HUES48 (cell line): ENCODE measurements around the gene CLEC16A.

Experiments
- H3K27ac ChIP-seq: one replicate; pipeline ENCODE4 v1.7.0; 2013; ENCODE audit warnings: low read depth, low read length, inconsistent platforms
- H3K27me3 ChIP-seq: 2 replicates; pipeline ENCODE4 v1.6.1; 2013; ENCODE audit warnings: mild to moderate bottlenecking, low read length; ENCODE audit not compliant: control insufficient read depth, insufficient read depth
- H3K36me3 ChIP-seq: 2 replicates; pipeline ENCODE4 v1.6.1; 2013; ENCODE audit warnings: low read length; ENCODE audit not compliant: control insufficient read depth, insufficient read depth
- H3K4me1 ChIP-seq: 2 replicates; pipeline ENCODE4 v1.6.1; 2013; ENCODE audit warnings: mild to moderate bottlenecking, low read length; ENCODE audit not compliant: control insufficient read depth, insufficient read depth
- H3K4me3 ChIP-seq: 2 replicates; pipeline ENCODE4 v1.5.1; 2013; ENCODE audit warnings: mild to moderate bottlenecking, low read depth, low read length
- H3K9ac ChIP-seq: 2 replicates; pipeline ENCODE4 v1.6.1; 2013; ENCODE audit warnings: mild to moderate bottlenecking, low read depth, low read length, moderate library complexity
- H3K9me3 ChIP-seq: 2 replicates; pipeline ENCODE4 v1.6.1; 2013; ENCODE audit warnings: low read length; ENCODE audit not compliant: control insufficient read depth, insufficient read depth

Gene CLEC16A

DNA sequence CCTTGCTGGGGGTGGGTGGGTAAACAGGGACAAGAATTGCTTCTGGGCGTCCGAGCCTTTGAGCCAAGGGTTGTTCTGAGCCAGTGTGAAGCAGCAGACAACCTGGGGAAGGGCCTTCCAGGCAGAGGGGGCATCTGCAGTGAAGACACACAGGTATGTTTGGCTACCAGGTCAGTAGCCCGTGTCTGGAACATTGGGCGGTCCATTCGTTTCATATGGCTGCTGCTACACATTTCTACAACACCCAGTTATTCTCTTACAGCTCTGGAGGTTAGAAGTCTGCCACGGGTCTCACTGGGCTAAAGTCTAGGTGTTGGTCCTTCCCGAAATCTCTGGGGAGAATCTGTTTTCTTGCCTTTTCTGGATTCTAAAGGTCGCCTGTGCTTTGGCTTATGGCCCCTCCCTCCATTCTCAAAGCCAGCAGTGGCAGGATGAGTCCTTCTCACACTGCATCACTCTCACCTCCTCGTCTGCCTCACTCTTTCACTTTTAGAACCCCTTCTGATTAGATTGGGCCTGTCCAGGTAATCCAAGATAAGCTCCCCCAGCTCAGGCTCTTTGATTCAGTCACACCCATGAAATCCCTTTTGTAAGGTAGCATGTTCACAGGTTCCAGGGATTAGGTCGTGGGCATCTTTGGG lies 136.1 kb downstream of the CLEC16A start:
- H3K27ac ChIP-seq = no peak overlapping the region
- H3K9me3 ChIP-seq = no peaks in the 10 kb centered on the region
- H3K36me3 ChIP-seq = no peaks in the 10 kb centered on the region
- H3K27me3 ChIP-seq = no peaks in the 10 kb centered on the region
- no peak overlapping the region for H3K9ac ChIP-seq
- no peaks in the 10 kb centered on the region for H3K4me1 ChIP-seq
- H3K4me3 ChIP-seq = no peak overlapping the region

DNA sequence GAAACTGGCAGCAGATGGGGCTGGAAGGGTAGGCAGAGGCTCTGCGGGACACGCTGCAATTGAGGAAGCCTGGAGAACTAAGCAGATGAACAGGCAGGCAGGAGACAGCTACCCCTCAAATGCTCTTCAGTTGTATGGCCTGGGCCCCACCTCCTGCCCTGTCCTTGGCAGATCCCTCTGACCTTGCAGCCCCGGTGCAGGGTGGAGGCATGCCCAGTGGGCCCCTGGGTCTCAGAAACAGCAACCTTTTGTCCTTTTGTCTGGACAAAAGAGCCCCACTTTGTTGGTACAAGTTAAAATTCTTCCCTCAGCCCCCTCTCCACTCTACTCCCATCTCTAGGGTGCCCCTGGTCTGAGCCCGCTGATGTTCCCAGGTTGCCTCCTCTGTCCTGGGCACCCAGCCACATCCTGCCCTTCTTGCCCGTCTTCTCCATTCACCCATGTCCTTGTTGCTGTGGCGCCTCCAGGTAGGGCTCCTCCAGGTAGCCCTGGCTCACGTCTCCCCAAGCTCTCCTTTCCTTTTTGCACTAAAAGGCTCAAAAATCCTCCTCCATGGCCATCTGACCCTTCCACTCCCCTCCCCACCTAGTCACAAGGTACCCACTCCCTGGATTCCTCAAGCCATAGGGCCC lies 136.8 kb downstream of the CLEC16A start:
- H3K4me1 ChIP-seq = no peaks in the 10 kb centered on the region
- H3K27ac ChIP-seq = no peak overlapping the region

DNA sequence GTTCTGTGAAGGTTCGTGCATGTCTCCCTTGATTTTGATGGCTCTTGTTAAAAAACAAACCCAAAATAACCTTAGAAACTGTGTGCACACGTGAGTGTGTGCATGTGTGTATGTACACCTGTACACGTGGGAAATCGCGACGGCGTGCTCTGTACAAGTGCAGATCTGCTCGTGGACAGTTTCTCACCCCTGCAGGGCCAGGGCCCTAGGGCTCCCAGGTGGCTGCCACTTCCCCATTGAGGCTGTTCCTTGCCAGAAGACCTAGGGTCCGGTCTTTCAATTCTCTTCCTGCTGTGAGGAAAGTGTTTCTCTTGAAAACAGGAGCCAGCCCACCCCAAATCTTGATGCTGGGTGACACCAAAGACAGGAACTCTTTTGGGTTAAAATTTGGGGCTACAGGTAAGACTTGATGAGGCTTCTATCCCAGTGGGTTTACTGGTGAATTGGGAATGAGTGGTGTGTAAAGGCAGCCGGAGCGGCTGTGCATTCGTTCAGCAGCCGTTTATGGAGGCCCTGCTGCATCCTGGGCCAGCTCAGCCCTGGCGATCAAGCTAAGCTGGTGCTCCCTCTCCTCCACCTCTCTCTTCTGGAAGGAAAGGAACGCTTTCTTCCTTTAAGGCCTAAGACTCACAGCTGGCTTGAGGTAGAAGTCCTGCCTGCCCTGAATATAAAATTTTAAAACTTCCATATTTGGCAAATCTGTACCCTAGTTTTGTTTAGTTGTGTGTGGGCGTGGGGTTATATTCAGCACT lies 137.9 kb downstream of the CLEC16A start:
- no peak overlapping the region for H3K9ac ChIP-seq
- no peak overlapping the region for H3K4me3 ChIP-seq
- H3K27me3 ChIP-seq = no peaks in the 10 kb centered on the region
- no peaks in the 10 kb centered on the region for H3K4me1 ChIP-seq
- no peak overlapping the region for H3K27ac ChIP-seq
- no peaks in the 10 kb centered on the region for H3K36me3 ChIP-seq
- no peaks in the 10 kb centered on the region for H3K9me3 ChIP-seq

More for the DNA sequence above, 136.8 kb downstream of the CLEC16A start:
- H3K9ac ChIP-seq = no peak overlapping the region
- no peaks in the 10 kb centered on the region for H3K36me3 ChIP-seq
- H3K27me3 ChIP-seq = no peaks in the 10 kb centered on the region
- H3K9me3 ChIP-seq = no peaks in the 10 kb centered on the region
- no peak overlapping the region for H3K4me3 ChIP-seq

DNA sequence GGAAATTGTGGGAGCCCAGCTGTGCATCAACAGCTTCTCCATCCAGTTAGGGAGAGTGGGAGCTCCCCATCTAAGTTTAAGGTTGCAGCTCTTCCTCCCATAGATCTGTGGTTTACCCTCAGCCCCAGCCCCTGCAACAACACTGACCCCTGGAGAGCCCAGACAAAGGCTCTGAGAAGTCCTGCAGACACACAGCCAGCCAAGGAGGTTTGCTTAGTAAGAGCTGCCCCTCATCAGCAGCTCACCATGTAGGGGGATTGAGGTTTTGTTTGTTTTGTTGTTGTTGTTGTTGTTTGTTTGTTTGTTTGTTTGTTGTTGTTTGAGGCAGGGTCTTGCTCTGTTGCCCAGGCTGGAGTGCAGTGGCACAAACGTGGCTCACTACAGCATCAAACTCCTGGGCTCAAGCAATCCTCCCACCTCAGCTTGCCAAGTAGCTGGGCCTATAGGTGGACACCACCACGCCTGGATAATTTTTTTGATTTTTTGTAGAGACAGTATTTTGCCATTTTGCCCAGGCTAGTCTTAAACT lies 138.6 kb downstream of the CLEC16A start:
- Histone ChIP-seq H3K27me3 (no peaks in the 10 kb centered on the region), H3K4me1 (no peaks in the 10 kb centered on the region), H3K9me3 (no peaks in the 10 kb centered on the region), H3K4me3 (no peak overlapping the region), H3K9ac (no peak overlapping the region), H3K36me3 (no peaks in the 10 kb centered on the region), H3K27ac (no peak overlapping the region)

DNA sequence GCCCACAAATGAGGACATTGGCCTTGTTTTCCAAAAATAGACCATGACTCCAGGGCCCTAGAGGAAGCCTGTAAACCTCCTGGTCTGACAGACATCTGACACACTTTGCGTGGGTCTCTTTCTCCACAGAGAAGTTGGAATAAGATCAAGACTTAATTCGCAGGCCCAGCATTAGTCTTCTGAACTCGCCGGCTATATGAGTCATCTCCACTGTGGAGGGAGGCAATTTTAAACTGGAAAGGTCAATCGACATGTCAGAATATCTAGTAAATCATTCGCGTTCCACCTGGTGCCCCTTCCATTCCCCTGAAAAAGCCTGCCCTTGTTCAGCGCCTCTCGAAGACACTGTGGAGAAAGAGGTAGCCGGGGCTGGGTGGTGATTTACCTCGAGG lies 140.1 kb downstream of the CLEC16A start:
- no peak overlapping the region for H3K27ac ChIP-seq
- no peaks in the 10 kb centered on the region for H3K27me3 ChIP-seq
- H3K36me3 ChIP-seq = no peaks in the 10 kb centered on the region
- no peaks in the 10 kb centered on the region for H3K9me3 ChIP-seq
- no peaks in the 10 kb centered on the region for H3K4me1 ChIP-seq
- H3K9ac ChIP-seq = no peak overlapping the region
- H3K4me3 ChIP-seq = no peak overlapping the region

DNA sequence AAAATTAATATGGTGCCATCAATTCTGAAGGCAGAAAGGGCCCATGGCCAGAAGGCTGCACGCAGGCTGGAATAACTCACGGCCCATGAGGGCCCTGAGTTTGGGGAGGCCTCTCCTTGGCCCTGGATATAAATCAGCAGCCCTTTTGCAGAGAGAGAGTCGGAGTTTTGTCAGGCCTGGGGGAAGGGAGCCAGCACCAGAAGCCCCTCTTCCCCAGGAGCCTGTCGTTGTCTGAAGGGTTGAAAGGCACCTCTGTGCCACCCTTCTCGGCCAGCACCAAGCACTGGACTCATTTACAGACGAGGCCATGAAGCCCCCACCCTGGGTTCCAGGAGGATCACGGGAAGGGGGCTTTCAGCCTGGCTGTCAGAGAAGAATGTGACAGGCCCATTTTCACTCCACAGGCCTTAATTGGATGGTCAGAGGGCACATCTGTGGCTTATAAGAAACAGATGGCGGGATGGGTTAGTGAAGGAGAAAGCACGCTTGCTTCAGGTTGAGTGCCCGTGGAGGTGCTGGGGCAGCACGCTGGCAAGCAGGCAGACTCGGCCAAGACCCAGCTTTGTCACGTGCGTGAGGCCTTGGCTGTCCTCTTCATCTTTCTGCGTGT lies 140.6 kb downstream of the CLEC16A start:
- no peaks in the 10 kb centered on the region for H3K9me3 ChIP-seq
- no peak overlapping the region for H3K4me3 ChIP-seq
- no peaks in the 10 kb centered on the region for H3K4me1 ChIP-seq
- H3K27me3 ChIP-seq = no peaks in the 10 kb centered on the region
- H3K36me3 ChIP-seq = no peaks in the 10 kb centered on the region
- no peak overlapping the region for H3K9ac ChIP-seq
- H3K27ac ChIP-seq = no peak overlapping the region

DNA sequence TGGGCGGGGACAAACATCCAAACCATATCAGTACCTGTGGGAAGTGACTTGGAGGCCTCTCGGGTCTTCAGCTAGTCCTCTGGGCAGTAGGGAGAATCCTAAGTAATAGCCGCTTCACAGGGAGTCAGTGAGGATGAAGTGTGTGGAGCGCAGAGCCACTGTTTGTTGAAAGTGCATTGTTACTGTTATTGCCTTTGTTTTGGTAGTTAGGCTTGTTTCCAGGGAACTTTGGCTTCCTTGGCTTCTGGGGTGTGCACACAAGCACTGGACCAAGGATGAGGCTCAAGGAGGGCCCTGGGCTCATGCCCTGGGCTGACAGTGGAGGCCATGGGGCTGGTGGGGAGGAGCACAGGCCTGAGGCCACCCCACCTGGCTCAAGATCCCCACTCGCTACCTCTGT lies 141.6 kb downstream of the CLEC16A start:
- Histone ChIP-seq H3K36me3 (no peaks in the 10 kb centered on the region), H3K4me1 (no peaks in the 10 kb centered on the region), H3K4me3 (no peak overlapping the region), H3K9me3 (no peaks in the 10 kb centered on the region), H3K9ac (no peak overlapping the region), H3K27me3 (no peaks in the 10 kb centered on the region), H3K27ac (no peak overlapping the region)

DNA sequence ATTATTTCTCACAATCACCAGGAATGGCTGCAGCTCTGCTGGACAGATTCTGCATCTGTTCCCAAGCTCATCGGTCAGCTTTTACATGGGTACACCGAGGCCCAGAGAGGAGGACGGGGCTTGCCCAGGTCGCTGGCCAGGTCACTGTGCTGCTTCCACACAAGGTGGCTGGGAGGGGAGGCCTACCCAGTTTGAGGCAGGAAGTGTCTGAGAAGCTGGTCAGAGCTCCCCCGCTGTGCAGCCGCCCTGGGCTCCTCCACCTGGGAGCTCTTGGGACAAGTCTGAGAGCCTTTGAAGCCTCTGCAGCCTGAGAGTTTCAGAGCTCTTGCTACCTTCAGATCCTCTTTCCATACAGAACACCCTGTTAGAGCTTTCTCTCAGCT lies 143.3 kb downstream of the CLEC16A start:
- no peak overlapping the region for H3K4me3 ChIP-seq
- no peaks in the 10 kb centered on the region for H3K36me3 ChIP-seq
- H3K27ac ChIP-seq = peak overlapping the region; percentile 38
- no peaks in the 10 kb centered on the region for H3K4me1 ChIP-seq
- no peaks in the 10 kb centered on the region for H3K27me3 ChIP-seq
- H3K9ac ChIP-seq = no peak overlapping the region
- no peaks in the 10 kb centered on the region for H3K9me3 ChIP-seq

DNA sequence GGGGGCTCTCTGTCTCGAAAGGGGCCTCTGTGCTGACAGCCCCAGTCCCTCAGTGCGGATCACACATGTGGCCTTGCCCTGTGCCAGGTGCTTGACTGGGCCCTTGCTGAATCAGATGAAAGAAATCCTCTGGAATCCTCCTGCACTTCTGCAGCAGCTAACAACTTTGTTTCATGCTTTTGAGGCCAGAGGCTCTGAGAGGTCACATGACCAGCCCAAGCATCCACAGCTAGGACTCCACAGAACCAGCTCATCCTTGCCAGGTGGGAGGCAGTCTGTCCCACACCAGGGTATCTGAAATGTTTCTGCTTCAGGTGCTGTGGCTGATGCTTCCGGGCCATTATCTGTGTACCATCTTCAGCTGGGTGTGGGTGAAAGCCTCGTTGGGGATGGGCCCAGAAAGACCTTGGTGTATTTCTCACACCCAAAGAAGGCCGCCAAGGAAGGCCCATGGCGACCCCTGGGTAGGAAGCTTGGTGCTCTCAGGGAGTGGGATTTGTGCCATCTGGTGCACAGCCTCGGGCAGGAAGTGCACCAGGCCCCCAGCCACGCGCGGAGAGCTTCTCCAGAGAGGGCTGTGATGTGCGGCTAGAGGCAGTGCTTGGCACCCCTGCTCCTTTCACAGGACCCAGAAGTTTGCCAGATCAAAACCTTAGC lies 143.8 kb downstream of the CLEC16A start:
- H3K27ac ChIP-seq = peak overlapping the region; percentile 38
- H3K36me3 ChIP-seq = no peaks in the 10 kb centered on the region
- no peaks in the 10 kb centered on the region for H3K9me3 ChIP-seq
- H3K27me3 ChIP-seq = no peaks in the 10 kb centered on the region
- no peaks in the 10 kb centered on the region for H3K4me1 ChIP-seq
- no peak overlapping the region for H3K9ac ChIP-seq
- H3K4me3 ChIP-seq = no peak overlapping the region

DNA sequence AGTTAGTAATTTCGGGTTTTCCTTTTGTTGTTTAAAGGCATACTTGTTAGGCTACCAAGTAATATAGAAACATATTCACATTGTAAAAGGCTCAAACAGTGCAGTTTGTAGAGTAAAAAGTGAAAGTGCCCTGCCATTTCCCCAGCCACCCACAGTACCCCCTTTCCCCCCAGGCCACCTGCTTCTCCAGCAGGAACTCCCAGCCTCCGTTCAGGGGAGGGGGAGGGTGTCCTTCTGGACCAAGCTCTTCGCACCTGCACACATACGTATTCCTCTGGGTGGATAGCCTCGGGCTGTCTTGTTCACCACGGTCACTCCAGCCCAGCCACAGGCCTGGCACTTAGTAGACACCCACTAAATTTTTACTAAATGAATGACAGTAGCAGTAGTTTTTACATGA lies 144.5 kb downstream of the CLEC16A start:
- no peak overlapping the region for H3K9ac ChIP-seq
- H3K27ac ChIP-seq = no peak overlapping the region
- no peaks in the 10 kb centered on the region for H3K27me3 ChIP-seq
- H3K4me1 ChIP-seq = no peaks in the 10 kb centered on the region
- H3K36me3 ChIP-seq = no peaks in the 10 kb centered on the region
- no peak overlapping the region for H3K4me3 ChIP-seq
- no peaks in the 10 kb centered on the region for H3K9me3 ChIP-seq
